GM19455 (cell line): Measurements from ENCODE around the gene KBTBD2.
A peak's percentile ranks its signal among the peaks of the same experiment; 100 is the strongest.
"Not testable (repeated sequence)": the region's sequence is repeated elsewhere in the genome, so short reads cannot be mapped to it uniquely, and the experiment has no call there.

ENCODE experiments used
- ATAC-seq: cut with Tn5 transposase; IDR thresholded peaks from one replicate; pipeline ENCODE4 v1.9.1; 2021; ENCODE audit not compliant: unreplicated experiment

KBTBD2 gene

DNA sequence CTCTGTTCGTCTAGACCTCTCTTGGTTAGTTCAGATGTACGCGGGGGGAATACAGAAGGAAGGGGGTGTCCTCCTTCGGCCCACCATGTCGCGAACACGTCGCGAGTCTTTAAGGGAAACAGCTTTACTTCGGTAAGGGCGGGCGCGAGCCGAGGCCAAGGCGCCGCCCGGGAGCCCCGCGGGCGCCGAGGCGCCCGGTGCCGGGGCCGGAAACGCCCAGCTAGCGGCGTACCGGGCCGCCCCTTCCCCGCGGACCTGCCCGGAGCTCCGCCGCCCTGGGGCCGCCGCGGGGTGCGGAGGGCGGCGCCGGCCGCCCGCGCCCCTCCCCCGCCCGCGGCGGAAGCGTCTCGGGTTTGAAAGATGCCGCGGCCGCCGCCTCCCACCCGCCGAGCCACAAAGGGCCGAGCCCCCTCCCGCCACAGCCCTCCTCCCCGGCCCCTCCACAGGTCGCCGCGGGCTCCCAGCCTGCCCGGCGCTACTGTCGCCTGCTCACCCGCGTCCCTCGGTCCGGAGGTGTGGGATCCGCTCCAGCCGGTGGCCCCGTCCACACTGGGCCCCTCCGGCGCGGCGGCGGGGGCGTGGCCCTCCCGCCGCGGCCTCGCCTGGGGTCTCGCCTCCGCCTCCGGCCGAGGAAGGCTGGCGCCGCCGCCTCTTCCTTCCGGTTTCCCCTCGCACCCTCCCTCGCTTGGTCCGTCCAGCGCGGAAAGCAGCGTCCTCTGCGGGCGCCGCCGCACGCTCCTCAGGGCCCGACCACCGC, at the start of gene KBTBD2:
Gene KBTBD2, minus strand, starts transcription at position 718 of the 757 bp plus-strand sequence. CDS start 12,156 bp downstream, outside the sequence.
- ATAC-seq, result peak; percentile 65

DNA sequence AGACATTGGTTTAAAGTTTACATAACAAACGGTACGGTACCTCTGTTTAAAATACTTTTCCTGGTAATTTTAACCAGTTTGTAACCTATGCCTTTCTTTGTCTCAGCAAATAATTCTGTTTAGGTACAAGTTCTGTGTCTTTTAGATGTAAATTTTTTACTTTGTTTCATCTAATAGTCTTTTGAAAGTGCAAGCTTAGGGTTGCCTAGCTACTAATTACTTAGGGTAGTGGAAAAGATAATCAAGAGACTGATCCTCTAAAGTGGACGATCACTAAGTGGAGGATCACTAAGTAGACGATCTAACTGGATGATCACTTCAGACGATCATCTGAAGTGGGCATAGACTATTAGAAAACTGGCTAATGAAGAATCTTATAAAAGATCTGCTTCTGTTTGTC, 49.6 kb upstream of the KBTBD2 start:
- no peak for ATAC-seq

DNA sequence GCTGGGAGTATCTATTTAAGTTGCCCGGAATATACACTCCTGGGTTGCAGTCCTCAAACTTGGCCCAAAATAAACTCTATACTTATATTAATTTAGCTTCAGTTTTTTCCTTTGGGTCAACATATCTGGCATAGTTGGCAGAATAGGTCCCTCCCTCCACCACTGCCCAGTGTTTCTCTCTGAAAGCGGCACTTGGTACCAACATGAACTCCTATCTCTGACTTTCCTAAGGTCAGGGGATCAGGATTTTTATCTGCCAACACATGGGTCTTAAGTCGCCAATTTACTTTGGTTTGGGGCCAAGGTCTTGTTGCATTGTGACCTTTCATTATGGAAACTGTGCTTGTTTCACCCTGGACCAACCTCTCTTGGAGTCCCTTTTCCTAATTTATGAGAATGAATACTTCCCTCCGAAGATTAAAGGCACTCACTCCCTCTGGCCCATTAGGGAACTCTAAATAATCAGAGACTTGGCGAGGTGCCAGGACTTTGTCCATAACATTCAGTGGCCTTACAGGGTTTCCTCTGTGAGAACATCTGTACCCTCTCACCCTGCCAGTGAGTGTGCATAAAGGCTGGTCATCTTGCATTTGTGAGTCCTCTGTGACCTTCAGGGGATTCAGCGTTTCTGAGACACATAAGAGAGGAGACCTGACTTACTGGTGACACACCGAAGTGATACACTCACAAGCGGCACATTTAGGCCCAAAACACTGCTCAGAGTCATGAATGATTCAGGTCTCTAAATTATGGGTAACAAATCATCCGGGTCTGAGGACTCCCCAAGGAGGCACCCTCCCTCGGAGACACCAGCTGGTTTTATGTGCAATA, 46.0 kb upstream of the KBTBD2 start:
- ATAC-seq, result no peak

DNA sequence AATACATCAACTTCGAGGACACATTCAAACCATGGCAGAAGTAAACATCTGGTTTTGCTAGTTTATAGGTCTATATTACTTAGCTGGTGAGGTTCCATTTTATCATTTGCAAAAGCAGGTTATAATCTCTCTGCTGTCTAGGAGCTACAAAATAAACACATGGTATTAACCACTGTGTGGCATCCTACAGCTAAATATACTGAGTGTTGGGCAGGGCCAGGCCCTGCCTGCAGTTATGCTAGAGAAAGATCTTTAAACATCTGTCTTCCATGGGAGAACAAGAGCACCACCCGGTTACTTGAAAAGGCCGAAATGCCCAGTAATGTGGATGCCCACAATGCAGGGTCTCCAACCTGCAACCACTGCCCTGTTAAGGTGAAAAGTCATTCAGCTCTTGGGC, 45.1 kb upstream of the KBTBD2 start:
- no peak for ATAC-seq

DNA sequence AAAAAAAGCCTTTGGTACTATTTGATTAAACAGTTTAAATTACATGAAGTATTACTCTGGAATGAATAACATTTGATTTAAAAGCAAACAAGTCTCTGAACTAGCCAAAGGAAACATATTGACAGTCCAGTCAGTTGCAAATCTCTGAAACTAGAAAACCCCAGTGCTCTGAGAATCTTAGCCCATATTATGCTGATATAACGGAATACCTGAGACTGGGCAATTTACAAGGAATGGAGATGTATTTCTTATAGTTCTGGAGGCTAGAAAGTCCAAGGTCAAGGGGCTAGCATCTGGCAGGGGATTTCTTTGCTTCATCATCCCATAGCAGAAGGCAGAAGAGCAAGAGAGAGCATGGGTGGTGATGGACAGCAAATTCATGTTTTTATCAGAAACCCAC, 44.0 kb upstream of the KBTBD2 start:
- ATAC-seq, result no peak

DNA sequence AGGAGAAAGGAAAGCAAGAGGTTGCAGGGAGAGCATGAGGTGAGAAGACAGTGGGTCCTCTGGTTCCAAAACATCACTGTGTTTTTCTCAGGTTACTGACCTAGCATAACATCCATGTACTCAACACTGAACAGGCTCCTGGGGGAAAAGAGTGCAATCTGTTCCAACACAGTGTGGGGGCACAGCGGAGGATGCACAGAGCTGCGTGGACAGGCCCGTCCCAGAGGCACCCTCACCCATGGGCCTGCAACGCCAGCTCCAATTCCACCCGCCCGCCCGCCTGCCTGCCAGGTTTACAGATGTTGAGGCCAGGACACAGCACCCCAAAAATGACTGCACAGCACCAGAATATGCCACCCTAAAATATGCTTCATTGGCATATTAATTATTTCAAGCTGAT, 38.8 kb upstream of the KBTBD2 start:
- ATAC-seq, result no peak

DNA sequence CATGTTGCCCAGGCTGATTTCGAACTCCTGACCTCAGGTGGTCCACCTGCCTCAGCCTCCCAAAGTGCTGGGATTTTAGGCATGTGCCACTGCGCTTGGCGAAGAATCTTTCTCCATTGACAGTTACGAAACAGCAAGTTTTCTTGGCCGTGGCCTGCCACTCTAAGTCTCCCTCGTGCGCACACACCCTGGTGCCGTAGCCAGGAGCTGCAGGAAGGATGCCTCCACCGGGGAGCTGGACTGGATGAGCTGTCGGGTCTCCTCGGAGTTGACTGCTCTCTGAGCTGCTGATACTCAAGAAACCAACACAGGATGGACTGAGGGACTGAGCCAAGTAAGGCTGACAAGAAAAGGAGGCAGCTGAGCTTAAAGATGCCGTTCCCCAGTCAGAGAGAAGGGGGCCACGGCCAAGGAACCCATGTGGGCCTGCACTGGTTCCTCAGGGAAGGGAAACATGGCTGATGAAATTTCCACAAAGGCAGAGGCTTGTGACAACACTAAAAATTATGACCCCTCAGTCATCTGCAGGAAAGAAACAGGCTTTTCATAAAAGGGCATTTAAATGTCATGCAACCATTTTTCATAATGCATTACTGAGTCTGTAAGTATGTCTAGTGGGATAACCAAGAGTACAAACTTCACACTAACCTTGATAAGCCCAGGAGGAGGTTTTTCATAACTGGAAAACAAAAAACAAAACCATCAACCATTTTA, 38.0 kb upstream of the KBTBD2 start:
- ATAC-seq, result no peak

DNA sequence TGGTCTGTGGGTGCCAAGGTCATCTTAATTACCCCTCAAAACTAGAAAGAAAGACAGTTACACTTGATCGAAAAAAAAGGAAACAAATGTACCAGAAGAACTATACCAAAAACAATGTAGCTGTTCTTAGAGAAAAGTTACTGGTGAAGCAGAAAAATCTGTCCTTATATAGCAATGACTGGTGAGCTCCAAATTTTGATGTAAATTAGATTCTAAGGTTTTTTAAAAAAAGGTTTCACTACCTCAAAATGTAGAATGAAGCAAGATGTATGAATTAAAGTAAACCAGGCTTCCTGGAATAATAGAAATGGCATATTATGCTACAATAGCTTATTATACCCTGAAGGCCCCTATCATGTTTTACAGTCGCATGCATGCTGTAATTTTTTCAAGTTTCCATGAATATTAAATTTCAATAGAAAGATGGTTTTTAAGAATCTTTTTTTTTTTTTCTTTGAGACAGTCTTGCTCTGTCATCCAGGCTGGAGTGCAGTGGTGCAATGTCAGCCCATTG, 37.3 kb upstream of the KBTBD2 start:
- ATAC-seq, result no peak

DNA sequence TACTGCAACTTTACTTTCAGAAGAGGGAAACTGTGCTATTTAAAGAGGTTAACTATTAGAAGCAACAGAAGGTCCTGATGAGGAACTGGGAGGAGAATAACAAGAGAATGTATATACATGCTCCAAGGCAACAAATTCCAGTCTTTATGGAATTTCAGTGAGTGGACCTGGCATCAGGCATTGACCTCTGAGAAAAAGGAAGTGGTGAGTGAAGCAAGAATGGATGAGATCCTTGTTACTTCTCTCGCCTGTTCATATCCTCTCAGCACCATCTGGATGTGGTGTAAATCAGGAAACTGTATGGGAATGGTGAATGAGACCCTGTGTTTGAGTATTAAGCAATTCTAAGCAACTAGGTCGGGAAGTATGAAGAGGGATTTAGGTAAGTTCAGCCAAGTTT, 30.3 kb upstream of the KBTBD2 start:
- ATAC-seq, result no peak

DNA sequence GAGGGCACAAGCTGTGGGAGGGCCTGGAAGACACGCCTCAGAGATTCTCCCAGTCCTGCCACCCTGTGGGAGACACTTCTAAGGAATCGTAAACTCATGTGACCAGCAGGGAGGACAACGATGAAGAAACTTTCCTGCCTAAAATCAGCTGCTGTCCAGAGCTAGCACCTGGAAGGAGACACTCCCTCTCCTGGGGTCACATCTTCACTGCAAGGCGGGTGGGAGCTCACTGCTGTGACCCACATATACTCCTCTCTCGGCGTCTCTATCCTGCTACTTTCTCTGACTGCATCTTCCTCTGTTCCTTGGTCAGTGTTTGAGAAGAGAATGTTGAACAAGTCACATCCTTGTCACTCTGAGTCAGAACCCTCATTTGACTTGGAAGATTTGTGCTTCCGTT, 25.4 kb upstream of the KBTBD2 start:
- not testable (repeated sequence) for ATAC-seq

DNA sequence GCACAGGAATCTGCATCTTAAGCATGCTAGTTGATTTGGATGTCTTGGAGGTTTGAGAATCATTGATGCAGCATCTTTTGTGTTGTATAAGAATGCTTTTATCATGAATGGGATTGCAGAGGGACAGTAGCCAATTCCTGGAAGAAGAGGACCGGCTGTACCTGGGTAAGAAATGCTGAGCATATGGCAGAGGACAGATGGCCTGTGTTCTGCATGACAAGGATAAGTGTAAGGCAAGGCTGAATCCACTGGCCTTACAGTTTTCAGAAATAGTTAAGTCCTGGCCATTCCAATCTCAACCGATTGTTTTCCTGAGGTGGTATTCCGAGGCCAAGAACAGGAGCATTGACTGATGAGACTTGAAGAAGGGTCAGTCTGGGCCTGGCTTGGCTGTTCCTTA, 24.4 kb upstream of the KBTBD2 start:
- ATAC-seq, result no peak

DNA sequence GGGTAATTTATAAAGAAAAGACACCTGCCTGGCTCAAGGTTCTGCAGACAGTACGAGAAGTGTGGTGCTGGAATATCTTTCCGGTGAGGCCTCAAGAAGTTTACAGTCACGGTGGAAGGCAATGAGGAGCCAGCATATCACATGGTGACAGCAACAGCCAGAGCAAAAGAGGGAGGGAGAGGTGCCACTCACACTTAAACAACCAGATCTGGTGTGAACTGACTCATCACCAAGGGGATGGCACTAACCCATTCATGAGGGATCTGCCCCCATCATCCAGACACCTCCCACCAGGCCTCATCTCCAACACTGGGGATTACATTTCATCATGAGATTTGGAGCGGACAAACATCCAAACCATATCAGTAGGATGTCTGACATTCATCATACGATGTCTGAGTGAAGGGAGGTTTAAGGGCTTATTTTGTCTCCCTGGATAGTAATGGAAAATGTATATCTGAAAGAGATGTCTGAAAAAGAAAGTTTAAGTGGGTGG, 23.5 kb upstream of the KBTBD2 start:
- ATAC-seq, result no peak

DNA sequence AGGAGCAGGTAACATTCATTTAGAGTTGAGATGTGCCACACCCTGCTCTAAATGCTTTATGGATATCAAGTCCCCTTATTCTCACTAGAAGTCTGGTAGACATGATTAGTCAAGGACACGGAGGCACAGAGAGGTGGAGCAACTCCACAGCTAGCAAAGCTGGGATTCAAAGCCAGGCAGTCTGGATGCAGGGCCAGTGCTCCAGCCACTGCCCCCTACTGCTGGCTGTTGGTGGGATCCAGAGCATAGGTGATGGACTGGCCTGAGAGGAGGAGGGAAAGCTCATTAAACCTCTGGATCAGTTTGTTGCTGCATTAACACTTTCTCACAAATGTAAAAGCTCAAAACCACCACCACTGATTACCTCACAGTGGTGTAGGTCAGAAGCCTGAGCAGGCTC, 22.6 kb upstream of the KBTBD2 start:
- ATAC-seq, result no peak

DNA sequence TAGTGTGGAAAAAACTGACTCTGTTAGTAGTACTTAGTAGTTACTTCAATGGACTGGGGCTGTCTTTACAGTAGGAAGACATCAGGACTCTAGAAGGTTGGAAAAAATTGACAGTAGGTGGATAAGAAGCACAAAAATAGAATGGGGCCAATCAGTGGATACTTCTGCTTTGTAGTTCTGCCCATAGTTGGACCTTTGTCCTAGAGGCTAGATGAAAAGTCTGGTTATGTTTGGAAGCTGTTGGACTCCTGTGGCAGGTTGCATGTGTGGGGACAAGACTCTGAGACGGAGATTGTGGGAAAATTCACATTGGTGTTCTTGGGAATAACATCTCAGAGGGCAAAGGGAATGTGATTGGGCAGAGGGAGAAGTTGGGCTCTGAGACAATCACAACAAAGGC, 18.6 kb upstream of the KBTBD2 start:
- ATAC-seq, result no peak

DNA sequence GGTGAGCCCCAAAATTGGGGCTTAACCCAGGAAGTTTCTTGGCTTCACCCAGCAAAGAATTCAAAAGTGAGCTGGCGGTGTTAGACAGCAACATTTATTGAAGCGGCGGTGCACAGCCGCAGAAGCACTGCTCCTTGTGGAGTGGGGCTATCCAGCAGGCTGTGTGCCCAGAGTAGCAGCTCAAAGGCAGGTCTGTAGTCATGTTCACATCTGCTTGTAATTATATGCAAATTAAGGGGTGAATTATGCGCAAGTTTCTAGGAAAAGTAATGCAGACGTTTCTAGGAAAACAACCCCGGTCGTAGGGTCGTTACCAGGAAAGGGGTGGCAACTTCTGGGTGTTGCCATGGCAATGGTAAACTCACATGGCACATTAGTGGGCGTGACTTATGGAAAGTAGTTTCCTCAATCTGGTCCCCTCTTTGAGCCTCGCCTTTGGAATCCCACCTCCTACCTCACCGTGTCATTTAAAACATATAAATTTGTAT, 13.7 kb upstream of the KBTBD2 start:
- no peak for ATAC-seq

DNA sequence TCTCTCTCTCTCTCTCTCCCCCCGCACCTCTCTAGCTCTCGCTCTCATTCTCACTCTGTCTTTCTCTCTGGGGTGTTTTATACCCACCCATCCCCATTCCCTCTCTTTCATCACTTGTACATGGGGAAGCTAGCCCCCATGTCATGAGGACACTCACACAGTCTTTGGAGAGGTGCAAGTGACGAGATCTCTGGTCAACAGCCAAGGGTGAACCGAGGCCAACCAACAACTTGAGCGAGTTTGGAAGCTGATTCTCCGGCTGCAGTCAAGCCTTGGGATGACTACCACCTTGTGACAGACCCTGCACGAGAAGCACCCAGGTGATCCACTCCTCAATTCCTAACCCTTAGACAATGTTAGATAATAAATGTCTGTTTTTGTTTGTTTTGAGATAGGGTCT, 10.1 kb upstream of the KBTBD2 start:
- no peak for ATAC-seq

DNA sequence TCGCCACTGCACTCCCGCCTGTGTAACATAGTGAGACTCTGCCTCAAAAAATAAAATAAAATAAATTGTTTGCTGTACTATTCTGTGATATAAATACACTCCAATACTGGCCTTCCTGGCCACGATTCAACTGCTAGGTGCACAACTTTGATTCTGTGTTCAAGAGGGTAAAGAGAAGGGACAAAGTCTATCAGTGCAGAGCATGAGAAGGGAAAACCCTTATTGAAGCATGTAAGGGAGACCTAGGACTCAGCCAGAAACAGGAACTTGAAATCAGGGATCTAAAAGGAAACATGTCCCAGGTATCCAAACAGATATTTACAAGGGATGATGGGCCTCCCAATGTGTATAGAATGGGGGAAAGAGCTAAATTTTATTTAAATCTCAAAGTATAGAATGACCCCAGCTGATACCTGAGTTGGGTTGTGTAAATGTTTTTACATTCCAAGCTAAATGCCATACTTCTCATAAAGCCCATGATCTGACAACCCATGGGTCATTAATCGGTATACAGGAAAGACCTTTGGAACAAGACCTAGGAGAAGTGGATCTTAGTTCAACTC, 9.0 kb upstream of the KBTBD2 start:
- ATAC-seq, result no peak

DNA sequence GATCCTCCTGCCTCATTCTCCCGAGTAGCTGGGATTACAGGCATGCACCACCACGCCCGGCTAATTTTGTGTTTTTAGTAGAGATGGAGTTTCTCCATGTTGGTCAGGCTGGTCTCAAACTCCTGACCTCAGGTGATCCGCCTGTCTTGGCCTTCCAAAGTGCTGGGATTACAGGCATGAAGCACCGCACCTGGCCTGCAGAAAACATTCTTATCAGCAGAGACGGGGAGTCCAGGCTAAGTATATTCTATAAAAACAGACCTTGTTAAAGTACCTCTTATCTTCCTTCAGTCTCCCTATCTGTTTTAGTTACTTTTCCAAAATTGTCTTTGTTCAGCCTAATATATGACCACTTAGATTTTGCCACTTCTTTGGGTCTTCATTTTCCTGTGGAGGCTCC, 5.8 kb upstream of the KBTBD2 start:
- not testable (repeated sequence) for ATAC-seq

DNA sequence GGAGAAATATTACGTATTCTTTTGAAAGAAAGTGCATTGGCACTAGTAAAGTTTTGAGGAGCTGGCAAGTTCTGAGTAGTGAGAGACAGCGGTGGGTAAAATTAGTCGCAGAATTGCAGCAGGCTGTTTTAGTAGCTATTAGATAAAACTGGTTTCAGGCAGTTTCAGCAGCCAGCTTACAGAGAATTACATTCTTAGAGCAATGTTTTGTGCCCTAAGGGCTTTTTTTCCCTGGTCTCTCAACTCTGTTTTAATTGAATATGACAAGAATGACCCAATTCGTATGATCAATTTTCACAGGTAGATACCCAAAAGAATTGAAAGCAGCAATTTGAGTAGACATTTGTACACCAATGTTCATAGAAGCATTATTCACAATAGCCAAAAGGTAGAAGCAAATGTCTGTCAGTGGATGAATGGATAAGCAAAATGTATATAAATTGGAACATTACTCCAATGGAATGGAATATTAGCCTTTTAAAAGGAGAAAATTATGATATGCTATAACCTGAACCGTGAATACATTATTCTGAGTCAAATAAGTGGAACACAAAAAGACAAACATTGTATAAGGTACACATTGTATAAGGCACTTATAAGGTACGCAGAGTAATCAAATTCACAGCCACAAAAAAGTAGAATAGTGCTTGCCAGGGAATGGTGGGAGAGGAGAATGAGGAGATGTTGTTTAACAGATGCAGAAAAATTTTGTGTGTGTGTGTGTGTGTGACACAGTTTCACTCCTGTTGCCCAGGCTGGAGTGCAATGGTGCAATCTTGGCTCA, 5.2 kb upstream of the KBTBD2 start:
- no peak for ATAC-seq

DNA sequence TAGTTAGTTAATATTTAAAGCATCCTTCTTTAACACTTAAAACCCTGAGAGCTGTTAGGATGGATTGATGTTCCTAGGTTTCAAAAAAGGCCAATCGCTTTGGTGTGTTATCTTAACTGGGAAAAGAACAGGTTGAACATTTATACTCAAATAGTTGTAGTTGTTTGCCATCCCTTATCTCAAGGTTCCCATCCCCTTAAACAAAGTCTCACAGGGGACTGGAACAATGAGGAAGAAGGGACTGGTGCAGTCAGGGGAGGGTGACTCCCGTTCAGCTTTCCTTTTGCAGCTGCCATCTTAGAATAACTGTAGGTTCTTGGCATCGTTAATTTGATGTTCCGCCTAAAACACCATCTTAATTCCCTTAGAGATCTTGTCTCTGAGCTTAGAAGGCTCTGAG, 2.6 kb upstream of the KBTBD2 start:
- no peak for ATAC-seq
